ENCODE data around the gene REXO2.

- TF ChIP-seq CTCF (conservative IDR thresholded peaks at IDR 0.05; ENCODE audit: low read depth, low read length) (peak; percentile 34), POLR2A (IDR thresholded peaks at IDR 0.05; ENCODE audit: low read depth, low read length) (no peak), SMC3 (IDR thresholded peaks at IDR 0.05; ENCODE audit: low read depth, low read length) (0 out of 2 replicates have a peak, but pooled peaks have one; percentile 12), ELK1 (IDR thresholded peaks at IDR 0.05; ENCODE audit: borderline replicate concordance, low read depth, low read length) (no peak)
These were observed 43.5 kb upstream of the REXO2 start for GRCh38 chr11:114395736-114396135.
